NCI-H2029 treated with DMSO at 0.1 percent for 48 hours (cell line): ENCODE data around the gene FCRL5.
"Not testable (repeated sequence)": the region's sequence is repeated elsewhere in the genome, so short reads cannot be mapped to it uniquely, and the experiment has no call there.

Source experiments
- DNase-seq: peaks from one replicate; lab custom pipeline; 2025; lab: John Stamatoyannopoulos, UW

FCRL5 gene

GRCh38 chr1:157551694-157552693 is at the start of gene FCRL5:
Gene FCRL5 (minus strand): TSS chr1:157552515. CDS start chr1:157552362, 153 bp downstream.
- DNase-seq: no peak

DNA sequence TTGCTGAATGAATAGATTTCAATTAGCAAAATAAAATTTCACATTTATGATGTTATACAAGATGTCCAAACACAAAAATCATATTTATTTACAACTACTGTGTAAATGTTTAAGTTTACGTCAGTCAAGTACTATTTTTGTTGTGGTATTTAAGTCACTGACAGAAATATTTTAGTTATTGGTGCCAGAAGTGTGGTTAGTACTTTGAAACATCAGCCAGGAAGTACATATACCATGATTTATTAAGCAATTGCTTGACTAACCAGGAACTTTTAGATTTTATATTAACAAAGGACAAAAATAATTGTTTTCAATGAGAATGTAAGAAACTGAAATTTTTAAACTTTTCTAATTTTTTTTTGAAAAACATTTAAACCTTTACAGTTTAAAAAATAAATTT is 47.9 kb upstream of the FCRL5 start:
- no peak for DNase-seq

DNA sequence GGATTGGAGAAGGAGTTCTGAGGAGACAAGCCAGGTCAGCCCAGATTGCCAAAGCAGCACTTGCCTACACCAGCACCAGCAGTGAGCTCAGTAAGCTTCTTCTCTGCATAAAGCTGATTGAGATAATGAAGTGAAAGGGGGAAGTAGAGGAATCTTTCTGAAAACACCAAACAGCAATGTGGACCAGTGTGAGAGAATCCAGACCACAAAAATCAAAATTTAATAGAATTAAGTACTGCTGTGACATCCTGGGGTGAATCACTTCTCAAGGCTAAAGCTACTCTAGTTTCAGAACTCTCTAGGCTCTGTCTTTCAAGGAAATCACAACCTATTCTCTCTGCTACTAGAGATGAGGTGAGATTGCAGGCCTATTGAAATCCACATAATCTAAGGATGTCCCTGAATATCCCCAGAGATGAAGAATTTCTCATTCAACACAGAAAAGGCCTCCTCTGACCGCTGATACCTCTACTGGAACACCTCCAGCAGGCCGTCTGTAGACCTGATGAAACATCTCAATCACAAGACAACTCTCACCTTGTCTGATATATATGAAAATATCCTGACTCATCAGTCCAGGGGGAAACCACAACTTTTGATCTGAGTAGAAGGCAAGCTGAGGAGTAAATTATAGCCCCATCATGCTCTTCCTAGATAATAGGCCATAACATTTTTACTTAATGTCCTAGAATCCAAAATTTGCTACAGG is 45.8 kb upstream of the FCRL5 start, which contains the start of gene FCRL4:
Gene FCRL4, minus strand, starts transcription at position 127 of the 709 bp plus-strand sequence. CDS start 141 bp downstream, outside the sequence.
- no peak for DNase-seq

DNA sequence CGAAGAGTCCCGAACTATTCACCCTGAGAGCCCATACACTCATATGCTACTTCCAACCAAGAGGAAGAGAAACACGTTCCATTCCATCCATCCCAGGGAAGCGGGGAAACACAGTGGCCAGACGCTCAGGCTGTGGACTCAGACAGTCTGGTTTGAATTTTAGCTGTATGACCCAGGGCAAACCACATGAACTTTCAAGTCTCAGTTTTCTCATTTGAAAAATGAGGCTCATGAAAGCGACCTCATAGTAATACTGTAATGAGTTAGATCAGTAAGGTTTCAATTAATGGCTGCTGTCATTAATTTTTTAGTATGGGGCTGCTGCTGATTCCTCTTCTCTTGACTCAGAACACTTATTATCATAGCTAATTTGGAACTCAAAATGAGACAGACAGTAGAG is 44.1 kb upstream of the FCRL5 start:
- DNase-seq: no peak

GRCh38 chr1:157595356-157595755 is 43.0 kb upstream of the FCRL5 start:
- DNase-seq: no peak

DNA sequence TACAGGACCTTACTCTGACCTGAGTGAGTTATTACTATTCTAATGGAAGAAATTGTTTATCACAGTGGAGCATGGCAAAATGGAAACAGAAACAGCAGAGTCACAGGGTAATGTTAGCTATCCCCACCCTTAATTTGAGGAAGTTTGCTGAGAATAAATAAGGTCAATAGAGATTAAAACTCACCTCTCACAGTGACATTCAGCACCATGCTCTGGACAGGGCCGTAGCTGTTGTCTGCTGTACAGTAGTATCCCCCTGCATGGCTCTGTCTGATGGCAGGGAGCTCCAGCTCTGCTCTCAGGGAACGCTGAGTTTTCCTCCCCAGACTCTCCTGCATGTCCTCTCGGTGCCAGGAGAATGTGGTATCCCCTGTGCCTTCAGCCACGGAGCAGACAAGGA is 33.7 kb upstream of the FCRL5 start:
- DNase-seq: no peak

DNA sequence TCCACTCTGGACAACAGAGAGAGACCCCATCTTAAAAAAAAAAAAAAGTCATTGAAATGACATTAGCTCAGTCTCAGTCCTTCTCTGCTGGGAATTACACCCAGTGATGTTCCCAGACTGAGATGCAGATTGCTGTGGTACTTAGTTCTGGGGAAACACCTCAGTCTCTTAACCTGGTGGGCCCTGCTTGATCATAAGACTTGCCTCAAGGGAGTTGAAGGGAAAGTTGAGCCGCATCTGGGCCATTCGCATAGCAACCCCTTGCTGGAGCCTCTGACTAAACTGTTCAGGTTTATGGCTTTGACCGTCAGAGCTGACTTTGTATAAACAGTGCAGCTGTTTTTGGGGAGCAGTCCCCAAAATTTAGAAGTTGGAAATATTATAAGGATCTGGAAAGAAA is 32.2 kb upstream of the FCRL5 start:
- no peak for DNase-seq

DNA sequence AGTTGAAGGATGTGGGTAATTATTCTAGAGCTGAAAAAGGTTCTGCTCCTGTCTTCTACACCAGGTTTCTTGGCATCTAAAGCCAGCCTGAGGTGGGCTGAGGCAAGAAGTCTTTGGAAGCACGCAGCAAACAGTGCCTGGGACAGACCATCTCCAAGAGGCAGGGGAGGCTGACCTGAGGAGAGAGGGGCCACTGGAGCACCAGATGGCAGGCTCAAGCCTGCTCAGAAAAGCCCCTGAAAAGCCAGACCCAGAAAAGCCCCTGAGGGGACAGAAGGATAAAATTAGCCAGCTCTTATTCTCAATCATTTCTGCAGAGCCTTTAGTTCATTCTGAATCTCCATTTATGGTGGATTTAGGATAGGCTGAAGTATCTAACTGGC is 28.5 kb upstream of the FCRL5 start:
- no peak for DNase-seq

DNA sequence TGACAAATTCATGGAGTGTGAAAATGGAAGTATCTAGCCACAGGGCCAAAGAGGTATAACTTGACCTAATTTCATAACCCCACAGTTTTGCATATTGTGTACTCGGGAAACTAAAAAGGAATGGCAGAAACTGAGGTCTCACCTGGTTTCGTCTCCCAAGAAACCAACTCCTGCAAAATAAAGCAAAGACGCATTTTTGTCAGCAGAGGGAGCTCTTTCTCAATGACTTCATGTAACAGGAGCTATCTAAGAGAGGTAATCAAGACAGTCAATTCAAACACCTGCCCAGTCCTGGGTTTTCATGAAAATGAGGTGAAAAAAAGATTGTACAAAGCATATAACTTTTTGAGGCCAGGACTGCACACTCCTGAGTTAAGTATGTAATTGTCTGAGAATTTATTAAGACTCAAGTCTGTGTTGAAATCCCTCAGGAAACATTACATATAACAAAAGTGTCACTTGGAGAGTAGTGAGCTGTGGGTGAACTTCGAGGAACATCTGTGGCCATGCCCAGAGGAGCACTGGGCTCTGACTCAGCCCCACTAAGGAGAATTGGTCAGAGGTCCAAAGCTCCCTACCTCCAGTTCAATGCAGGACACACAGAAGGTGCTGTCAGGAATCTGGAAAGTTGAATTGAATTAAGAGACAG is 28.0 kb upstream of the FCRL5 start:
- peak; percentile 81 for DNase-seq

DNA sequence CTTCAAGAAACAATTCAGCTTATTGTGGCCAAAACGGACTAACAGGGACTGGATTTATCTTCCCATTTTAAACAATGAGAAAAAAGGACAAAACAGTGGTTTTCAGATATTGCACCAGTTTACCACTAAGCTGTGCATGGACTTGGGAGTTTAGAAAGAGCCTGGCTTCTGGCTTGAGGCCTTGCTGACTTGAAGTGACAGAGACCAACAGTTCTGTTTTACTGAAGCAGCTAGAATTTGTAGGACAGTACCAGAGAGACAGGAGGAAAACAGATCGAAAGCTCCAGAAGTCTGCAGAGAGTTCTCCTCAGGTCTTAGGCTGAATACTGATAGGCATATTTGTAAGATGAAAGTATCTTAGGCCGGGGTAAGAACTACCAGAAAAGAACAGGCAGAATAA is 25.1 kb upstream of the FCRL5 start:
- no peak for DNase-seq

- DNase-seq: no peak
Observed at GRCh38 chr1:157575744-157576143, 23.4 kb upstream of the FCRL5 start.

DNA sequence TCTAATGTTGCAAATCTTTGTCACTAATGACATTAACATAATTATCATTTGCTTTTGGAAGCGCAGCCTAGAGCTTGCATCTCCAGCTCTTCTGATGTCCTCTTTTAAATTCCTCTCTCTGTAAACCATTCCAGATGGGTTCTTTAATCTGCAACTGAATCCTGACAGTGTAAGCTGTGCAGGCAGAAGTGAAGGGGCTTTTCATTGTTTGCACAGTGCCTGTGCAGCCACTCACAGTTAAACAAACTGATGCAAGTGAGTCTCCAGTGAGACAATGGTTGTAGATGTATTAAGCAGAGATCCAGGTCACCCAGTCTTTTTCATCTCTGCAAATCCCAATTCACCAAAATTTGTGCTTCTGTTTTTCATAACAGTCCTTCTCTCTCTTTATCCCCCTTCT is 22.5 kb upstream of the FCRL5 start:
- DNase-seq: peak; percentile 29

- no peak for DNase-seq
Observed at GRCh38 chr1:157566484-157567300, 14.4 kb upstream of the FCRL5 start.

DNA sequence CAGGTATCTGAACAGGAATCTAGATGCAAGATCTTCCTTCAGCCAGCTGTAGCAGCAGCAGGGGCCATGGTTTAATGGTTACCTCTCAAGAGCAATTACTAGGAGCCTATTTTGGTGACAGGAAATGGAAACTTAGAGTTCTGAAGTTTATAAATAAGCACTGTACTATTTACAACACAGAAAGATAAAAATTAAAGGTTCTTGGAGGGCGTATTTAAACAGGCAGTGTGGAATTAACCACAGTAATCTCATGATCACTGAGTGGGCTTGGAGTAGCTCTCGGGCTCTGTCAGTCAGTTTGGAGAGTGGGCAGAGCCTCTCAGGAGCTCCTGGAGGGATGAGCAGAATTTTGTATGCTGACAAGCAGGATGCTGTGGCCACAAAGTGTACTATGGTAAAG is 10.2 kb upstream of the FCRL5 start:
- no peak for DNase-seq

- no peak for DNase-seq
Observed at GRCh38 chr1:157558119-157558518, 5.8 kb upstream of the FCRL5 start.

DNA sequence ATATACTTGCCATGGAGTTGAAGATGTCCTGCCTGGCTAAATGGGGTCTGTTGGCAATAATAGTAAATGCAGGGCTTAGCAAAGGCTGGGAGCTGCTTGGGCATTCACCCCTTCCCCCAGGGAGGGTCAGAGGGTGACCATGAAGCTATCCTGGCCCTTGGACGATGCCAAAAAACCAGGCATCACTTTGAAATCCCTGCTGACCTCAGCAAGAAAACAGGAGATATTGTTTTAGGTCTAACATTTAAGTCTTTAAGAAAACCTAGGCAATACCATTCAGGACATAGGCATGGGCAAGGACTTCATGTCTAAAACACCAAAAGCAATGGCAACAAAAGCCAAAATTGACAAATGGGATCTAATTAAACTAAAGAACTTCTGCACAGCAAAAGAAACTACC is 4.2 kb downstream of the FCRL5 start:
- not testable (repeated sequence) for DNase-seq

GRCh38 chr1:157542676-157543075 is 9.6 kb downstream of the FCRL5 start:
- DNase-seq: peak; percentile 46

DNA sequence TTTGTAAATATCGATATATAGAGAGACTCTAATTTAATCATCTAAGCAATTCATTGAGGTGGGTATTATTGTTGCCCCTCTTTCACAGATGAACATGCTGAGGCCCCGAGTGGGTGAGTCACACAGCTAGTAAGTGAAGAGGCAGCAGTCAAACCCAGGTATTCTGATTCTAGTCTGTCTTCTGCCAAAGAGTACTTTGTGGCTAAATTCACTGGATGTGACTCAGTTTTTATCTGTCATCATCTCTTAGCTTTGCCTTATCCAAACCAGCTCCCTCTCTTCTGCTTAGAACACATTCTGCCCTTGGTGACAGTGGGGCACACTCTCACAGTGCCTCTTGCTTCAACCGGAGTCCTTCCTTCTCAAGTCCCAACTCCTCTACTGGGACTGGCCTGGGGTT is 11.5 kb downstream of the FCRL5 start:
- no peak for DNase-seq

DNA sequence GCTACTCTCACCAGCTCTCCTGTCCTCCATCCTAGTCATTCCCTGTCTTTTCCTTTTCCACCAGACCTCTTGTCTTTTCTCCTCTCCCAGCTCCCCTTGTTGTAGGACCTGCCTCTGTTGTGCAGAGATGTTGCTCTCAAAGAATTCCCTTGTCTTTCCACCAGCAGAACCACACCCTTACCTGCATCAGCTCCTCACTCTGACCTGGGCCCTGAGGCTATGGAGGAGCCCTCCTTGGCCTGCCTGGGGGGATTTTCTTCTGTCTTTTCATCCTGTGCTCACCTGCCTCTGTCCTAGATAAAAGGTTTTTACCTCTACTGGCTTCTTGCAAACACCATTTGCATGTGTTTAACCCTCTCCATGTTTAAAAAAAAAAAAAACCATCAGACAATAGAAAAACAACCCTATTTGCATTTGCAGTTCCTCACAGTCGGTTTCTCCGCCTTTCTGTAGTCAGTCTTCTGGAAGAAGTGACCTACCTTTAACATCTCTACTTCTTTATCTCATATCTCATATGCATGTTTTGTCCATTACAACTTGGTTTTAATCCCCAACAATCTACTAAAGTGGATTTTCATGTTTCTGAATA is 12.1 kb downstream of the FCRL5 start:
- DNase-seq: no peak

GRCh38 chr1:157539568-157539967 is 12.7 kb downstream of the FCRL5 start:
- no peak for DNase-seq

- no peak for DNase-seq
Observed at GRCh38 chr1:157532569-157532968, 19.7 kb downstream of the FCRL5 start.
